Neural progenitor cell (in vitro differentiated cells): ENCODE data around the gene KIAA0232.

Experiments
- EZH2 ChIP-seq: fragments of 200-600 bp; sonication (generic); IDR thresholded peaks from 2 replicates; pipeline ENCODE4 v1.6.1; 2017; ENCODE audit warnings: antibody characterized with exemption, mild to moderate bottlenecking, moderate library complexity
- EZH2phosphoT487 ChIP-seq: fragments of 200-600 bp; sonication (generic); IDR thresholded peaks from 2 replicates; pipeline ENCODE4 v1.6.1; 2017; ENCODE audit warnings: antibody characterized with exemption
- TF ChIP-seq, protein P1 (sequence below): fragments of 200-600 bp; sonication (generic); IDR thresholded peaks from 2 replicates; pipeline ENCODE4 v1.5.1; 2017; ENCODE audit warnings: antibody characterized with exemption, mild to moderate bottlenecking

GRCh38 chr4:6750286-6751221, 32.0 kb upstream of the KIAA0232 start:
- TF ChIP-seq, protein P1, sequence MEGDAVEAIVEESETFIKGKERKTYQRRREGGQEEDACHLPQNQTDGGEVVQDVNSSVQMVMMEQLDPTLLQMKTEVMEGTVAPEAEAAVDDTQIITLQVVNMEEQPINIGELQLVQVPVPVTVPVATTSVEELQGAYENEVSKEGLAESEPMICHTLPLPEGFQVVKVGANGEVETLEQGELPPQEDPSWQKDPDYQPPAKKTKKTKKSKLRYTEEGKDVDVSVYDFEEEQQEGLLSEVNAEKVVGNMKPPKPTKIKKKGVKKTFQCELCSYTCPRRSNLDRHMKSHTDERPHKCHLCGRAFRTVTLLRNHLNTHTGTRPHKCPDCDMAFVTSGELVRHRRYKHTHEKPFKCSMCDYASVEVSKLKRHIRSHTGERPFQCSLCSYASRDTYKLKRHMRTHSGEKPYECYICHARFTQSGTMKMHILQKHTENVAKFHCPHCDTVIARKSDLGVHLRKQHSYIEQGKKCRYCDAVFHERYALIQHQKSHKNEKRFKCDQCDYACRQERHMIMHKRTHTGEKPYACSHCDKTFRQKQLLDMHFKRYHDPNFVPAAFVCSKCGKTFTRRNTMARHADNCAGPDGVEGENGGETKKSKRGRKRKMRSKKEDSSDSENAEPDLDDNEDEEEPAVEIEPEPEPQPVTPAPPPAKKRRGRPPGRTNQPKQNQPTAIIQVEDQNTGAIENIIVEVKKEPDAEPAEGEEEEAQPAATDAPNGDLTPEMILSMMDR, result no peak
- TF ChIP-seq EZH2, result no peak
- no peak for TF ChIP-seq EZH2phosphoT487
